Esophagus (tissue), 2 donors: Measurements from ENCODE around the gene RBM19. TPM values are rescaled to one million over a fixed set of nuclear protein-coding genes. Genes with fewer than 3 reads are reported as not detected.

Experiments used
- H3K27ac ChIP-seq, 2 donors: one replicate each; pipeline ENCODE4 v1.5.1; 2013; ENCODE audit warnings: low read depth in 2 of 2, mild to moderate bottlenecking in 2 of 2, inconsistent platforms in 1 of 2, low read length in 1 of 2, moderate library complexity in 1 of 2
- H3K27me3 ChIP-seq, 2 donors: one replicate each; pipeline ENCODE4 v1.6.1; 2013; ENCODE audit warnings: low read length in 2 of 2, control low read depth in 1 of 2, mild to moderate bottlenecking in 1 of 2; ENCODE audit not compliant: insufficient read depth in 2 of 2, control insufficient read depth in 1 of 2
- H3K36me3 ChIP-seq, 2 donors: one replicate each; pipeline ENCODE4 v1.6.1; 2013; ENCODE audit warnings: low read length in 1 of 2; ENCODE audit not compliant: control insufficient read depth in 2 of 2, insufficient read depth in 2 of 2
- H3K4me1 ChIP-seq, 2 donors: one replicate each; pipeline ENCODE4 v1.6.1; 2013; ENCODE audit warnings: low read length in 1 of 2; ENCODE audit not compliant: control insufficient read depth in 2 of 2, insufficient read depth in 2 of 2
- H3K4me3 ChIP-seq, 2 donors: one replicate each; pipeline ENCODE4 v1.5.1; 2013; ENCODE audit warnings: low read length in 2 of 2, mild to moderate bottlenecking in 2 of 2, low read depth in 1 of 2, moderate library complexity in 1 of 2
- H3K9me3 ChIP-seq, 2 donors: one replicate each; pipeline ENCODE4 v1.6.1; 2013; ENCODE audit warnings: mild to moderate bottlenecking in 2 of 2, low read depth in 1 of 2, low read length in 1 of 2, moderate library complexity in 1 of 2; ENCODE audit not compliant: control insufficient read depth in 2 of 2, insufficient read depth in 1 of 2
- WGBS, 2 donors: extraction: QIAGEN DNeasy Blood & Tissue Kit; methylation state at CpG; one replicate each; pipeline ENCODE4 v1.1.7; 2013; 5-methylcytosine and 5-hydroxymethylcytosine counted together
- polyA plus RNA-seq, 2 donors: library from polyadenylated mRNA; stranded (reverse); fragments of 200-250 nt; gene quantifications; one replicate each; pipeline ENCODE4 v1.2.3, GENCODE V29; 2013
- donor health status: healthy with polysubstance abuse.
- donor health status: Bipolar disorder and iron deficiency.

Gene RBM19
- polyA plus RNA-seq, 2 donors, result 10.2 to 18.5 TPM

DNA sequence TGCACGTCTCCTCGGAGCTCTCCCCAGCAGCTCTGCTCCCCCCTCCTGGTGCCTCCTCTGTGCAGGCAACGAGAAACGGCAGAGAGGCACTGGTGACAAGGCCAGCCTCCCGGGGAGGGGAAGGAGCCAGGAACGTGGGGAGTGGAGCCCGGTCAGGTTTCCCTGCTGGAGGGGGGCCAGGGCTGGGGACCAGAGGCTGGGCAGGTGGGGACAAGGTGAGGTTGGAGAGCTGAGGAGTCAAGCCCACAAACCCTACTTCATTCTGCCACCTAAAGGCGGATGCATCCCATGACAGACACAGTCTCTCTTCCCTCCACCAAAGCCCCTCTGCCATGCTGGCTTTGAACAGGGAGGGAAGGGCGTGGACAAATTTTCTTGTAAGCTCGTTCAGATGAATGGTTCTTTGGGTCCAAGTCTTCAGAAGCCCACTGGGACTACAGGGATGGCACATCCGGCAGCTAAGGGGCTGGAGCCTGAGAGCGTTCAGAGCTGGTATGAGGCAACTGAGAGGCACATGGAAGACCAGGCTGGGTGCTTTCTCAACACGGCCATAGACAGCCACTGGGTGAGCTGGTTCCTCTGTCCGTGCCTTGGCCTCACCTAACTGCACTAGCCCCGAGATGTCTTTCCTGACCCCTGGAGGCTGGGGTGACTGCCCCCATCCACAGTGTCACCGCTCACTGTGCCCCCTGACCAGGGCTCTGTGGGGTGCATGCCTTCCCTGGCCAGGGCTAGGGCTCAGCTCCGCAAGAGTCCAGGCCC is 105.9 kb downstream of the RBM19 start:
- 82% methylated on average over 17 of the region's 17 CpGs for WGBS, 2 donors
- H3K4me3 ChIP-seq, result no peak overlapping the region
- no peaks in the 10 kb centered on the region for H3K27me3 ChIP-seq
- H3K36me3 ChIP-seq, result peaks cover 12 to 15% of the 10 kb centered on the region in 2 donors
- no peaks in the 10 kb centered on the region for H3K9me3 ChIP-seq
- H3K27ac ChIP-seq, result no peak overlapping the region
- peaks cover 0 to 2% of the 10 kb centered on the region in 2 donors for H3K4me1 ChIP-seq

DNA sequence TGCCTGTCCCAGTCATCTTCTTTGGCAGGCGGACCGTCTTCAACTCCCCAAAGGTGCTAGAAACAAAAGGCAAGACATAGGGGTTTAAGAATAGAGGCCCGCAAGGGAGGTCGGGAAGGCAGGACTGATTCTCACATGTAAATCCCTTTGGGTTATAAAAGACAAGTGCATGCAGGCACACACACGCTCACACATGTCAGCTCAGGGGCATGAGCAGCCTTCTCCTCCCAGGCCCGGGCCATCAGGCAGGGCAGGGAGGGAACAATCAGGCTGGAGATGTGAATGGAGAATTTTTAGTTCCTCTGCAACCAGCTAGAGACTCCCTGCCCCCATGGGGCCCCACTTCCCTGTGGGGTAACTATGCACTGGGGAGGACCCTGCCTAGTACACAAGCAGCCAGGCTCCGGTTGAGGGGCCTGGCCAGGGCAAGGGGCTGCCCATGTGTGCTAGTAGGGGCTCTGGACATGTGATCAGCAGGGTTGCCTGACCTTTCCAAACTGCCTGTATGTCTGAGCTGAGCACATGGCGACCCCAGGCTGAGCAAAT is 107.2 kb downstream of the RBM19 start:
- Histone ChIP-seq H3K36me3 (peaks cover 14 to 19% of the 10 kb centered on the region in 2 donors), H3K4me3 (no peak overlapping the region), H3K27ac (no peak overlapping the region), H3K9me3 (no peaks in the 10 kb centered on the region), H3K27me3 (no peaks in the 10 kb centered on the region), H3K4me1 (peaks cover 0 to 2% of the 10 kb centered on the region in 2 donors)
- 63 to 74% methylated on average over 8 of the region's 8 CpGs for WGBS, 2 donors

DNA sequence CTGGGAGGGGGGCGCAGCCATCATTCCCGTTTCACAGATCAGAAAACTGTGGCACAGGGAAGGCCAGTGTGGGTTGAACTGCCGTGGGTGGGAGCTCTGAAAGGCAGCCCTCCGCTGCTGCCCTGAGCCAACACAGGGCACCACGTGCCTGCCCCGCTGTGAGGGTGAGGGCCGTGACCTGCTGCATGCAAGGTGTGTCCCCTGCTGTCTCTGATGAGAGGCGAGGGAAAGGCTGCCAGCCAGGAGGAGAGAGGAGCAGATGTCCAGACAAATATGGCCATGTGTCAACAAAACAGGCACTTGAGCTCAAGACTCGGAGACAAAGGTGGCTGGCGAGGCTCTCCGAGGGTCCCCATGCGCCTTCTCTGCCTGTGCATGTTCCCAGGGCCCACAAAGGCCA is 108.8 kb downstream of the RBM19 start:
- WGBS, 2 donors, result 96% methylated on average over 12 of the region's 12 CpGs
- H3K4me3 ChIP-seq, result no peak overlapping the region
- no peak overlapping the region for H3K27ac ChIP-seq
- H3K36me3 ChIP-seq, result peaks cover 14 to 19% of the 10 kb centered on the region in 2 donors
- H3K9me3 ChIP-seq, result no peaks in the 10 kb centered on the region
- H3K4me1 ChIP-seq, result peaks cover 0 to 2% of the 10 kb centered on the region in 2 donors
- H3K27me3 ChIP-seq, result no peaks in the 10 kb centered on the region

DNA sequence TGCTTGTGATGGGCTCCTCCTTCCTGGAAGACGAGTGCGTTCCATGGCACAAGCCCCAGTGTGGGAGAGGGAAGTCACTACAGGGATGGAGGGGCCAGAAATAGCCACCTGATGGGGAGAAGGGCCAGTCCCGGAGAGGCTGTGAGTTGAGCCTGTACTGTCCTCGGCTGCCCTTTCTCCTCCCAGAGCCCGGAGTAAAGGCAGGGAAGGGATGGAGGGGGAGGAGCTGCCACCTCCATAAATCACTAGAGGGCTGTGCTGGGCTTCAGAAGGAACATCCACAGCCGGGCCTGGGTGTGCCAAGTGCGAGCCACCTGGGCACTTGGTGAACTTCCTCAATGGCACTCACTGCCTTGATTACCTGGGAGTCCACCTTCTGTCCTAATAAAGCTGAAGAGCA is 110.1 kb downstream of the RBM19 start:
- H3K4me1 ChIP-seq, result peaks cover 0 to 2% of the 10 kb centered on the region in 2 donors
- H3K27ac ChIP-seq, result no peak overlapping the region
- no peaks in the 10 kb centered on the region for H3K9me3 ChIP-seq
- no peak overlapping the region for H3K4me3 ChIP-seq
- no peaks in the 10 kb centered on the region for H3K27me3 ChIP-seq
- H3K36me3 ChIP-seq, result peaks cover 14 to 21% of the 10 kb centered on the region in 2 donors
- 81 to 84% methylated on average over 7 of the region's 7 CpGs for WGBS, 2 donors

DNA sequence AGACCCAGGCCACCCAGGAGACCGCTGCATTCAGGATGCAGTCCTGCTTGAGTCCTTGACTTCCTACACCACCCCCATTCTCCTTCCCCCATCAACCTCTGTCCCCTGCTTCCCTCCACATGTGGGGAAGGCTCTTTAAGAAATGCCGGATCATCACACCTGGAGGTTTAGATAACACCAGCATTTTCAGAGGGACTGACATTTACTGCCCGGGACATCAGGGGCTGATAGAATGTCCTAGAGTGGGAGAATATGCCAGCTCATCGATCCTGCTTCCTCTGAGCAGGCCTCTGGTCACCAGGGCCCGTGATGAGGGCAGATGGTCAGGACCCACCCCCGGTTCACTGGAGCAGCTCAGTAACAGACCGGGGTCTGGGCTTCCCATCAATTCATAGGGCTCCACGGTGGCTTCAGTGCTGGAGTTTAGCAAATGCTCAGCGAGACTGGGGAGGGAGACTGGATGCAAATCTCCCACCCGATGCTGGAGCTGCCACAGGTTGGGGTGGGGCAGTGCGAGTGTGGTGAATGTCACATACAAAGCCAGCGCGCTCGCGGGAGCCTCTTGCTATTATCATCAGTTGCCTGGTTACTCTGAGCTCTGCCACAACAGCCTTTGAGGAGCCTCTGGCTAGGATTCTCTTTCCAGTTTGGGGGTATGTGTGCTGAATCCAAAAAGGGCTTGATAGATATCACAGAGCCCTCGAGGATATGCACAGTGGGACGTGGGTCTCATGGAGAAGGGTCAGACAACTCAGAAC is 111.6 kb downstream of the RBM19 start:
- Histone ChIP-seq H3K36me3 (peaks cover 14 to 21% of the 10 kb centered on the region in 2 donors), H3K27me3 (no peaks in the 10 kb centered on the region)
- WGBS, 2 donors, result 83 to 89% methylated on average over 17 of the region's 17 CpGs

DNA sequence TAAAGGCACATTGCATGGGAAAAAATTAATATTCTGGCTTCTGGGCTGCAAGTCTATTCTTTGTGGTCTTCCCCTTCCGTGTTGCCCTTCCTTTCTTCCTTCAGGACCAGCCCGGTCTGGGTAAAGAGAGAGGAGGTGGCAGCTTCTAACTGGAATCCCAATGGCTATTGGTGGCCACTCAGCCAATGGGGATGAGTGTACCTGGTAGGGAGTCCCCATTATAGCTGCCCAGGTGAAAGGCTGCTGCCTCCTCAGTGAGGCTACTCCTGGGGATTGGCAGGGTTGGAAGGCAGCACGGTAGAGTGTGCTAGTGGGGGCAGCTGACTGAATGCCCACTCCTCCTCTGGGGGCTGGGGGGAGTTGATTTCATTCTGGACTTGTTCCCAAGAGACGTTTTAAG is 112.6 kb downstream of the RBM19 start:
- WGBS, 2 donors, result 63 to 66% methylated on average over 3 to 4 of the region's 4 CpGs
- Histone ChIP-seq H3K27ac (no peak overlapping the region), H3K4me3 (no peak overlapping the region), H3K27me3 (no peaks in the 10 kb centered on the region), H3K4me1 (no peaks in the 10 kb centered on the region), H3K36me3 (peaks cover 14 to 21% of the 10 kb centered on the region in 2 donors), H3K9me3 (no peaks in the 10 kb centered on the region)

More for the DNA sequence above, 111.6 kb downstream of the RBM19 start:
- no peak overlapping the region for H3K27ac ChIP-seq
- no peaks in the 10 kb centered on the region for H3K9me3 ChIP-seq
- no peaks in the 10 kb centered on the region for H3K4me1 ChIP-seq
- H3K4me3 ChIP-seq, result no peak overlapping the region

DNA sequence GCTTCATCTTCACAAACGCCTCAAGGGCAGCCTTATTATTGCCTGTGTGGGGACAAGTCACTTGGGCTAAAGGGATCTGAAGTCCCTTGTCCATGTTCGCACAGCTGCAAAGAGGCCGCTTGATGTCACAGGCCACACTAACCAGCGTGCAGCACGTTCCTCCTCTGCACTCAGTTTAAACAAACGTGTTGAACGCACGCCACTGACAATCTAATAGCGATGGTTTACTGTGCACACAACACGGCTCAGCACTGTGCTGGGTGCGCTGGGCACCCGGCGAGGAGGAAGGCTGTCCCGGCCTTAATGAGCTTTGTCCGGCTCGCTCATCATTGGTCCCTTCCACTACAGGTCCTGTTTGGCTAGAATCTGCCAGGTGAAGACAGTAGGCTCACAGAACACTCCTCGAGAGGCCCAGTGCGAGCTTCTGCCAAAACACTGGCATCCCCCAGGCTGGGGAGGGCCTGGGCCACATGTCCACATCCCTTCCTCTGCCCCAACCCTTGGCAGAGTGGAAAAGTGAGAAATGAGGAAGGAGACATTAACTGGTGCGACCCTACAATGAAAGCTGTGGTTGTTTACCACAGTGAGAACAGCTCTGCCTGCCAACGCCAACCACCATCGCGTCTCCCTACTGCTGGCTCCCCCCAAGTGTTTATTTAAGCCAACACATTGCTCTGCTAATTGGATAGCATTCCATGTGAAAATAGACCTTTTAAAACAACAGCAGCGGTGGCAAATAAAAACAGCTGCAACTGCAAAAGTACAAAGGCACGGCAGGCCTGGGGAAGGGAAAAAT is 113.2 kb downstream of the RBM19 start:
- Histone ChIP-seq H3K36me3 (peaks cover 9 to 17% of the 10 kb centered on the region in 2 donors), H3K4me3 (no peak overlapping the region), H3K4me1 (no peaks in the 10 kb centered on the region), H3K27ac (no peak overlapping the region), H3K27me3 (no peaks in the 10 kb centered on the region), H3K9me3 (no peaks in the 10 kb centered on the region)
- WGBS, 2 donors, result 77 to 81% methylated on average over 24 of the region's 24 CpGs

DNA sequence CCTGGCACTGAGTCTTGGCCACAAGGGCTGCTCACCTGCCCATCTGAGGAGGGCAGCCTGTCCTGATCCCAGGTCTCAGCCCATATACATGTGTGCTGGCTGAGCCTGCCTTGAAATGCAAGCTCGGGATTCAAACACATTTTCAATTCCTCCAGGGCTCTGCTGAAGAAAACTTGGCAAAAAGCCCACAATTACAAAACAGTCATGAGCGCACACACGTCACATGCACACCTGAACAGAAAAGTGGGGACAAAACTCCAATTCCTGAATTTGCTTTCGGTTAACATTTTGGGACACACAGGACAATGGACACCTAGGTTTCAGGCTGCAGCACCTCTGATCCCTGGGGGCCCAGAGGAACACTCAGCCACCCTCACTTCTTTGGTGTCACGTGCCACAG is 113.9 kb downstream of the RBM19 start:
- Histone ChIP-seq H3K27me3 (no peaks in the 10 kb centered on the region), H3K36me3 (peaks cover 3 to 11% of the 10 kb centered on the region in 2 donors), H3K4me3 (no peak overlapping the region), H3K27ac (no peak overlapping the region), H3K9me3 (no peaks in the 10 kb centered on the region), H3K4me1 (no peaks in the 10 kb centered on the region)
- WGBS, 2 donors, result 78 to 82% methylated on average over 5 of the region's 5 CpGs
